Astrocyte of the hippocampus (primary cell): ENCODE results near the gene CDKN1C.

ENCODE experiments used
- DNase-seq: peaks from one replicate; pipeline ENCODE4 v3.0.0; 2011; ENCODE audit warnings: low read depth, low spot score

CDKN1C gene

GRCh38 chr11:2885678-2886081, at the start of gene CDKN1C:
Gene CDKN1C, minus strand, starts transcription at chr11:2885775. Its CDS starts 319 bp downstream, at chr11:2885456.
- DNase-seq, result peak; percentile 95

GRCh38 chr11:2934611-2935239, 49.1 kb upstream of the CDKN1C start:
- no peak for DNase-seq

GRCh38 chr11:2934021-2934550, 48.5 kb upstream of the CDKN1C start:
- DNase-seq, result no peak

GRCh38 chr11:2933375-2934020, 47.9 kb upstream of the CDKN1C start:
- peak; percentile 74 for DNase-seq

DNA sequence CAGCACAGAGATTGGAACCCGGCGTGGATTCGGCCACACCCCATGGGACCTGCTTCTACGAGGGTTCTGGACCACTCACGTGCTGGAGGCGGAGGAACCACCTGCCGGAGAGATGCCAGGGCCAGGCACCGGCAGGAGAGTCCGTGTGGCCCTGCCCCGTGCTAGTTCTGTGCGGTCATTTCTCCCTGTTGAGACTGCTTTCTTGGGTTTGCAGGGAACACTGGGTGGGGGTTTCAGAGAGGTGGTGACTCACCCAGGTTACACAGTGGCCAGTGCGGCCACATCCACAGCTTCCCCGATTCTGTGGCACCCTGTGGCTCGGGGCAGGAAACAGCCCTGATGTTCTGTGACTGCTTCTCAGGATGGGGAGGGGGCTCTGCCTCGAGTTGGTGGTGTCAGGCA, 47.3 kb upstream of the CDKN1C start:
- DNase-seq, result peak; percentile 75

DNA sequence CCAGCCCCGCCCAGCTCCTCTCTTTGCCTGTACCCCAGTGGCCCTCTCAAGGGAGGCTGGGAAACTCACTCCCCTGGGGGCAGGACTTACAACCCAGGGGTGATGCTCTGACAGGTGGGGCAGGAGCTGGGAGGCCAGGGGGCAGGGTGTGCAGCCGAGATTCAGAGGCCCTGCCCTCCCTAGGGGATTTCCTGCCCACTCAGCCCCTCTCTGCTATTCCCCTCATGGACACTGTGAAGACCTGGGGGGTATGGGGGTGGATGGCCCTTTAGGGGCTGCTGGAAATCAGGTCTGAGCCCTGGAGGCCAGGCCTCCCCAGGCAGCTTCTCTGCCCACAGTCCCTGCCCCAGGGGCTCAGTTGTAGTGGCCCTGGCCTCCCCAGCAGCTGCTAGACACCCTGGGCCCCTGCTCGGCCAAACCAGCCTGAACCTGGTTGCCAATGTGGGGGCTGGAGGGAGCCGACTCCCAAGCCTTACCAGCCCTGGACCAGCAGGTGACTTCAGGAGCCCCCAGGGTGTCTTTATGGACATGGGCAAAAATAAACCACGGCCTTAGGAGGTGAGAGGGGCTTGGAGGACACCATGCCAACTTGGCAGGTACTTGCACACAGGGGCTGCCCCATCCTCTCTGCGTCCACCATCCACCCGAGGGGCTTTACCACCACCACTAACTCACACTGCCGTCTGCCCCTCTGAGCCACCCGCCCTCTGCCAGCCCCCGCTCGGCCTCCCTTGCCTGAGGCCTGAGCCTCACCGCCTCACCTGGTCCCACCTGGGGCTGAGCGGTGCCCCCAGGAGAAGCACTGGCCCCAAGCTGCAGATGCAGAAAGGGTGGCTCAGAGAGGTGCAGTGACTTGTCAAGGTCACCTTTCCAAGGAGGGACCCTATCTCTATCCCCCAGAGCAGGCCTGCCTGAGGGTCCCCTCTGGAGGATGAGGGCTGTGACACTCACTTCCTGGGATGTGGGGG, 46.5 kb upstream of the CDKN1C start:
- DNase-seq, result no peak

GRCh38 chr11:2931420-2931746, 45.8 kb upstream of the CDKN1C start:
- no peak for DNase-seq

GRCh38 chr11:2930704-2931419, 45.3 kb upstream of the CDKN1C start:
- DNase-seq, result peak; percentile 75

GRCh38 chr11:2929950-2930703, 44.6 kb upstream of the CDKN1C start:
- DNase-seq, result peak; percentile 66

GRCh38 chr11:2929531-2929949, 44.0 kb upstream of the CDKN1C start:
- DNase-seq, result peak; percentile 87

- peak; percentile 78 for DNase-seq
Observed at GRCh38 chr11:2928605-2929530, 43.3 kb upstream of the CDKN1C start, which contains the start of gene PHLDA2. Gene PHLDA2, minus strand, starts transcription at chr11:2929420. Its CDS starts 56 bp downstream, at chr11:2929364.

GRCh38 chr11:2927851-2928604, 42.5 kb upstream of the CDKN1C start:
- peak; percentile 54 for DNase-seq

DNA sequence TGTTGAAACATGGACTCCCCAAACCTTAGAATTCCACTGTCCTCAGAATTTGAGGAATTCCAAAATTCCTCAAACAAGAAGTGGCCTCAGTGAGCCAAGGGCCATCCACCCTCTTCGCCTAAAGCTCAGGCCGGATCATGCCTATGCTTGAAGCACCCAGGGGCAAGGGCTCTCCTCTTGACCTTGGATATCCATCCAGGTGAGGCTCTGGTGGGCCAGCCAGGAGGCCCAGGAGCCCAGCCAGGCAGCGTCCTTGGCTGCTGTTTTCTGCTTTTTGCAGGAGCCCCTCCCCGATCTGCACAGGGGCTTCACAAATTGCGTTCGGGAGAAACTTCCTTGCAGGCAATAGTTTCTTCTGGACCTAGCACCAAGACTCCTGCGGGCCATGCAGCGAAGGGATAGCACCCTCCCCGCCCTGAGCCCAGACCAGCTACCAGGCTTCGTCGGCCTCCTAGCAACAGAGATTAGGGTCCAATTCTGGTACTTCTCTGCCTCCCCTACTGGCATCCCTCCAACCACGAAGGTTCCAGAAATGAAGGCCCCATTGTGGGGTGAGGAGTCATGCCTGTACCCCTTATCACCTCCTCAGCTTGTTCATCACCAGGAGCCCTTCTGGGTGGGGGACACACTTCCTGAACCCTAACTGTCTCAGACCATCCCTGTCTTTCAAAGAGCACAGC, 41.7 kb upstream of the CDKN1C start:
- no peak for DNase-seq

DNA sequence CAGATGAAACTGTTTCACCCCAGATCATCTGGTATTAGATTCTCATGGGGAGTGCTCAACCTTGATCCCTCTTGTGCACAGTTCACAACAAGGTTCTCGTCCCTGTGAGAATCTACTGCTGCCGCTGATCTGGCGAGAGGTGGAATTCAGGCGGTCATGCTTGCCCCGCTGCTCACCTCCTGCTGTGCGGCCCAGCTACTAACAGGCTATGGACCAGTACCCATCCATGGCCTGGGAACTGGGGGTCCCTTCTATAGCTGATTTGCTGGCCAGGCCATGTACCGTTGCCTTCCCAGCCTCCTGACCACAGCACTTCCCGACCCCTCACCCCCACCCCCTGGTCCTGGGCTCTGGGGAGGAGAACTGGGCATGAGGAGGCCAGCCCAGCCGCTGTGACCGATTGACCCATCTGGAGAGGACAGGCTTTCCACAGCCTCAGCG, 41.1 kb upstream of the CDKN1C start:
- no peak for DNase-seq

DNA sequence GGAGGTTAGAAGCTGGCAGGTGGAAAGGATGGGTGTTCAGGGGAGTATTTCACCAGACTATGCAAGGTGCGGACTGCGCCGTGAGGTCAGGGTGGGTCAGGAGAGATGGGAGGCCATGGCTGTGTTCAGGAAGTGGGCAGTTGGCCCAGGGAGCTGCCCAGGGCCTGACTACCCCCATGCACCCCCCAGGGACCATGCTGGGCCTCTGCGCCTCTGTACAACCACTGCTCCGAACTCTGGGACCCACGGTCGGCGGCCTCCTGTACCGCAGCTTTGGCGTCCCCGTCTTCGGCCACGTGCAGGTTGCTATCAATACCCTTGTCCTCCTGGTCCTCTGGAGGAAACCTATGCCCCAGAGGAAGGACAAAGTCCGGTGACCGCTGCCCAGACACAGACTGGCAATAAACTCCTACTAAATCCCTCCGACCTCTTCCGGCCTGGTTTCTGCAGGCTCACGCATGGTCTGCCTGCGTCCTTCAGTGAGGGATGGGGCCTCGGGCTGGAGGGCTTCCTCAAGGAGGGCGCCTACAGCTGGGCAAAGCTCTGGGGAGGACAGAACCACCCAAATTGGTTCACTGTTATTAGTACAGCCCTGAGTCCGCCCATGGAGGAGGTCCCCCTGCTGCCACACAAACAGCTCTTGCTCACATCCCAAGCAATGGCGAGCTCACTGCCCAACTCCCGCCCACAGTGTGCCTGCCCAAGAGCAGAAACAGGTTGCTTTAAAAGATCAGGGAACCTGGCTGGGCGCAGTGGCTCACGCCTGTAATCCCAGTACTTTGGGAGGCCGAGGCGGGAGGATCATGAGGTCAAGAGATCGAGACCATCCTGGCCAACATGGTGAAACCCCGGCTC, 39.5 kb upstream of the CDKN1C start:
- no peak for DNase-seq

DNA sequence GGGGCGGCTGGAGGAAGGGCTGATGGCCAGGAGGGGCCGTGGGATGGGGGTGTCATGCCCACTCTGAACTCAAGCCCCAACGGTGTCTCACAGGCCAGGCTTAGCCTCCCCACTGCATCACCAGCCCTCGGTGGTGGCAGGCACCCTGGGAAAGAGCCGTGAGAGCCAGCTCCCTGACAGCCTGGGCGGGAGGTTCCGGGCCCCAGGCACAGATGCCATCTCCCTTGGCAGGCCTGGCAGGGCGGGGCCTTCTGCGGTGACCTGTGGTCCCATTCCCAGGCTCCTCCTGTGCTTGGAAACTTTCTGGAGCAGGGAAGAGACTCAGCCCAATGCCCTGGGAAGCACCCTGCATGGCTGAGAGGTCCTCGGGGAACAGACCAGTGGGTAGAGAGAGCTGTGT, 38.8 kb upstream of the CDKN1C start:
- no peak for DNase-seq
